Activated CD4-positive, alpha-beta T cell treated with anti-CD3 and anti-CD28 coated beads for 4 hours (primary cell): ENCODE measurements around the gene ATP6V1G1.
"Not testable (repeated sequence)": the region's sequence is repeated elsewhere in the genome, so short reads cannot be mapped to it uniquely, and the experiment has no call there.

Source experiments
- DNase-seq, 2 donors: peaks; one replicate each; pipeline ENCODE4 v3.0.0-alpha.2; 2020

ATP6V1G1 gene

GRCh38 chr9:114580609-114581193 lies 6.9 kb upstream of the ATP6V1G1 start:
- no peak for DNase-seq

GRCh38 chr9:114583371-114584155 lies 4.0 kb upstream of the ATP6V1G1 start:
- no peak for DNase-seq

- no peak for DNase-seq
Measured at GRCh38 chr9:114588210-114588609, 641 bp downstream of the ATP6V1G1 start.

GRCh38 chr9:114588651-114589526 lies 1.3 kb downstream of the ATP6V1G1 start:
- no peak for DNase-seq

- no peak for DNase-seq
Measured at GRCh38 chr9:114590328-114590727, 2.8 kb downstream of the ATP6V1G1 start.

- no peak for DNase-seq
Measured at GRCh38 chr9:114591291-114591787, 3.8 kb downstream of the ATP6V1G1 start.

- no peak for DNase-seq
Measured at GRCh38 chr9:114591849-114592248, 4.3 kb downstream of the ATP6V1G1 start.

- peak; percentile 29 to 36 for DNase-seq
Measured at GRCh38 chr9:114592356-114592755, 4.8 kb downstream of the ATP6V1G1 start.

- DNase-seq, result no peak
Measured at GRCh38 chr9:114594136-114594535, 6.6 kb downstream of the ATP6V1G1 start.

GRCh38 chr9:114600502-114601248 lies 13.1 kb downstream of the ATP6V1G1 start:
- DNase-seq, result not testable (repeated sequence)

GRCh38 chr9:114601787-114602186 lies 14.2 kb downstream of the ATP6V1G1 start:
- DNase-seq, result not testable (repeated sequence)

- no peak for DNase-seq
Measured at GRCh38 chr9:114602620-114603019, 15.1 kb downstream of the ATP6V1G1 start.

- DNase-seq, result no peak
Measured at GRCh38 chr9:114603248-114603647, 15.7 kb downstream of the ATP6V1G1 start.

- no peak for DNase-seq
Measured at GRCh38 chr9:114604989-114605388, 17.4 kb downstream of the ATP6V1G1 start.

- no peak for DNase-seq
Measured at GRCh38 chr9:114606068-114606467, 18.5 kb downstream of the ATP6V1G1 start.

- DNase-seq, result no peak
Measured at GRCh38 chr9:114606597-114607207, 19.1 kb downstream of the ATP6V1G1 start.

GRCh38 chr9:114607671-114608524 lies 20.3 kb downstream of the ATP6V1G1 start:
- DNase-seq, result no peak

GRCh38 chr9:114608525-114608796 lies 20.9 kb downstream of the ATP6V1G1 start:
- no peak for DNase-seq

GRCh38 chr9:114611516-114612271 lies 24.1 kb downstream of the ATP6V1G1 start:
- peak; percentile 9 to 41 for DNase-seq

GRCh38 chr9:114612272-114612923 lies 24.8 kb downstream of the ATP6V1G1 start:
- no peak for DNase-seq
